Gastrocnemius medialis (tissue), 4 donors: ENCODE results near the gene GRM1.

Experiments
- POLR2A ChIP-seq, 2 donors: fragments of 450-650 bp; IDR thresholded peaks; one replicate each; pipeline ENCODE4 v1.6.1; 2017; ENCODE audit warnings: antibody characterized with exemption in 2 of 2, mild to moderate bottlenecking in 2 of 2, moderate library complexity in 2 of 2
- TF ChIP-seq, protein P1 (sequence below), 5 experiments: fragments of 450-650 bp in 3 of 5; fragments of 200-600 bp in 2 of 5; sonication (generic) in 2 of 5; IDR thresholded peaks in 4 of 5; conservative IDR thresholded peaks in 1 of 5; 1 replicate in 4 of 5; 2 replicates in 1 of 5; pipeline ENCODE4 v1.5.1; 2016 to 2019; ENCODE audit warnings: antibody characterized with exemption in 5 of 5, mild to moderate bottlenecking in 3 of 5, moderate library complexity in 3 of 5

DNA sequence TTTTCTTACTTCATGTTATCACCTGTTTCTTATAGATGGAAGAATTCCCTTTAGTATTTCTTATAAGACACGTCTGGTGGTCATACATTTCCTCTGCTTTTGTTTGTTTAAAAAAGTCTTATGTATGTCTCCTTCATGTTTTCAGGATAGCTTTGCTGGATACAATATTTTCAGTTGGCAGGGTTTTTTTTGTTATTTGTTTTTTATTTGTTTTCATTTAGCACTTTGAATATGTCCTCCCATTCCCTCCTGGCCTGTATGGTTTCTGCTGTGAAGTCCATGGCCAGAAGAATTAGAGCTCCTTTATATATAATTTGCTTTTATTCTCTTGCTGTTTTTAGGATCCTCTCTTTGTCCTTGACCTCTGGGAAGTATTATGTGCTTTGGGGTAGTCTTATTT lies 432.1 kb downstream of the GRM1 start:
- TF ChIP-seq, protein P1, sequence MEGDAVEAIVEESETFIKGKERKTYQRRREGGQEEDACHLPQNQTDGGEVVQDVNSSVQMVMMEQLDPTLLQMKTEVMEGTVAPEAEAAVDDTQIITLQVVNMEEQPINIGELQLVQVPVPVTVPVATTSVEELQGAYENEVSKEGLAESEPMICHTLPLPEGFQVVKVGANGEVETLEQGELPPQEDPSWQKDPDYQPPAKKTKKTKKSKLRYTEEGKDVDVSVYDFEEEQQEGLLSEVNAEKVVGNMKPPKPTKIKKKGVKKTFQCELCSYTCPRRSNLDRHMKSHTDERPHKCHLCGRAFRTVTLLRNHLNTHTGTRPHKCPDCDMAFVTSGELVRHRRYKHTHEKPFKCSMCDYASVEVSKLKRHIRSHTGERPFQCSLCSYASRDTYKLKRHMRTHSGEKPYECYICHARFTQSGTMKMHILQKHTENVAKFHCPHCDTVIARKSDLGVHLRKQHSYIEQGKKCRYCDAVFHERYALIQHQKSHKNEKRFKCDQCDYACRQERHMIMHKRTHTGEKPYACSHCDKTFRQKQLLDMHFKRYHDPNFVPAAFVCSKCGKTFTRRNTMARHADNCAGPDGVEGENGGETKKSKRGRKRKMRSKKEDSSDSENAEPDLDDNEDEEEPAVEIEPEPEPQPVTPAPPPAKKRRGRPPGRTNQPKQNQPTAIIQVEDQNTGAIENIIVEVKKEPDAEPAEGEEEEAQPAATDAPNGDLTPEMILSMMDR (IDR thresholded peaks at IDR 0.05 in 4 of 5, conservative IDR thresholded peaks at IDR 0.05 in 1 of 5): no peak
- TF ChIP-seq POLR2A (IDR thresholded peaks at IDR 0.05): no peak
